ENCODE results near the gene GALNS.

GRCh38 chr16:88826070-88826840, 30.5 kb downstream of the GALNS start:
- TF ChIP-seq POLR2A (IDR thresholded peaks at IDR 0.05; ENCODE audit: low read depth, low read length) (no peak), POLR2AphosphoS5 (IDR thresholded peaks at IDR 0.05; ENCODE audit: low read depth, low read length) (no peak), TAF1 (IDR thresholded peaks at IDR 0.05; ENCODE audit: low read depth, low read length) (no peak), SPI1 (IDR thresholded peaks at IDR 0.05; ENCODE audit: low read depth, low read length) (no peak), POU2F2 (IDR thresholded peaks at IDR 0.05; ENCODE audit: low read depth, low read length) (no peak)
